ENCODE measurements around the gene UNC93B1. TPM values are rescaled to one million over a fixed set of nuclear protein-coding genes. Genes with fewer than 3 reads are reported as not detected.

The UNC93B1 gene
- total and polyA plus RNA-seq, 12 donors: 3.2 to 18.2 (median 6.8) TPM

DNA sequence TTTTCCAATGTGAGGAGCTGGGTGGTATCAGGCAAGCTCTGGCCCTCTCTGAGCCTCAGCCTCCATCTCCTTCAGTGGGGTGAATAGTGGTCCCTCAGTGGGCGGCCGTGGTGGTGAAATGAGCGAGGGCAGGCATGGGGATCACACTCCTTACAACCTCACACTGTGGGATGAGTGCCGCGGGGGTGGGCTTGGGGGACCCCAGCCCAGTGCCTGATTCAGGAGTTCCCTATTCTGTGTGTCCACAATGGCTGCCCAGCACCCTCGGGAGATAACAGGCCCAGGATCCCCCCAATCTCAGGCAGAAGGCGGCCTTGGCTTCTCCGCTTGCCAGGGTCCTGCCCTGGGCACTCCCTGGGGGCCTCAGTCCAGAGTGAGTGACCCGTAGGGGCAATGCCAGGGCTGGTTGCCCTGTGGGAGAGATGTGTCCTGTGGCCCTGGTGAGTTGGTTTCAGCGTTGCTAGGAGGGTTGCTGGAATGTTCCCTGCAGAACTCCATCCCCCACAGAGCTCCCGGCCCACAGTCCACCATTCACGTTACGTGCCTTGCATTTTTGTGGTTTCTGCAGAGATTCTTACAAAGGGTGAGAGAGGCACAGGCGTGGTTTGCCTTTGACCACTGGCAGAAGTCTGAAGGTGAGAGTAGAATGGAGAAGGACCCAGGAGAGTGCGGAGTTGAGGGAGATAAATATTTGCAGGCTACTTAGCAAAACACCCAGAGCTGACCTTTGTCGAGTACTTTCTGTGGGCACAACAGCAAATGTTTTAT lies 9.1 kb upstream of the UNC93B1 start:
- intact Hi-C loops (cut with DNase I): loop anchor here in 1 of 10 donors (10.0 kb wide), 1 partner anchor 192 kb away; no protein-coding TSS in a partner anchor
- H3K9me3 ChIP-seq: no peaks in the 10 kb centered on the region
- H3K27me3 ChIP-seq: no peaks in the 10 kb centered on the region
- peak overlapping the region in 1 of 10 donors; percentile 95 for H3K27ac ChIP-seq
- ATAC-seq: no peak
- H3K36me3 ChIP-seq: no peaks in the 10 kb centered on the region
- TF ChIP-seq, protein P1, sequence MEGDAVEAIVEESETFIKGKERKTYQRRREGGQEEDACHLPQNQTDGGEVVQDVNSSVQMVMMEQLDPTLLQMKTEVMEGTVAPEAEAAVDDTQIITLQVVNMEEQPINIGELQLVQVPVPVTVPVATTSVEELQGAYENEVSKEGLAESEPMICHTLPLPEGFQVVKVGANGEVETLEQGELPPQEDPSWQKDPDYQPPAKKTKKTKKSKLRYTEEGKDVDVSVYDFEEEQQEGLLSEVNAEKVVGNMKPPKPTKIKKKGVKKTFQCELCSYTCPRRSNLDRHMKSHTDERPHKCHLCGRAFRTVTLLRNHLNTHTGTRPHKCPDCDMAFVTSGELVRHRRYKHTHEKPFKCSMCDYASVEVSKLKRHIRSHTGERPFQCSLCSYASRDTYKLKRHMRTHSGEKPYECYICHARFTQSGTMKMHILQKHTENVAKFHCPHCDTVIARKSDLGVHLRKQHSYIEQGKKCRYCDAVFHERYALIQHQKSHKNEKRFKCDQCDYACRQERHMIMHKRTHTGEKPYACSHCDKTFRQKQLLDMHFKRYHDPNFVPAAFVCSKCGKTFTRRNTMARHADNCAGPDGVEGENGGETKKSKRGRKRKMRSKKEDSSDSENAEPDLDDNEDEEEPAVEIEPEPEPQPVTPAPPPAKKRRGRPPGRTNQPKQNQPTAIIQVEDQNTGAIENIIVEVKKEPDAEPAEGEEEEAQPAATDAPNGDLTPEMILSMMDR (IDR thresholded peaks at IDR 0.05): no peak
- H3K4me3 ChIP-seq: no peak overlapping the region
- no peak for DNase-seq
- WGBS, 2 donors: 83 to 87% methylated on average over 16 of the region's 16 CpGs
- H3K4me1 ChIP-seq: peaks cover 10 to 70% (median 26%) of the 10 kb centered on the region in 9 donors

DNA sequence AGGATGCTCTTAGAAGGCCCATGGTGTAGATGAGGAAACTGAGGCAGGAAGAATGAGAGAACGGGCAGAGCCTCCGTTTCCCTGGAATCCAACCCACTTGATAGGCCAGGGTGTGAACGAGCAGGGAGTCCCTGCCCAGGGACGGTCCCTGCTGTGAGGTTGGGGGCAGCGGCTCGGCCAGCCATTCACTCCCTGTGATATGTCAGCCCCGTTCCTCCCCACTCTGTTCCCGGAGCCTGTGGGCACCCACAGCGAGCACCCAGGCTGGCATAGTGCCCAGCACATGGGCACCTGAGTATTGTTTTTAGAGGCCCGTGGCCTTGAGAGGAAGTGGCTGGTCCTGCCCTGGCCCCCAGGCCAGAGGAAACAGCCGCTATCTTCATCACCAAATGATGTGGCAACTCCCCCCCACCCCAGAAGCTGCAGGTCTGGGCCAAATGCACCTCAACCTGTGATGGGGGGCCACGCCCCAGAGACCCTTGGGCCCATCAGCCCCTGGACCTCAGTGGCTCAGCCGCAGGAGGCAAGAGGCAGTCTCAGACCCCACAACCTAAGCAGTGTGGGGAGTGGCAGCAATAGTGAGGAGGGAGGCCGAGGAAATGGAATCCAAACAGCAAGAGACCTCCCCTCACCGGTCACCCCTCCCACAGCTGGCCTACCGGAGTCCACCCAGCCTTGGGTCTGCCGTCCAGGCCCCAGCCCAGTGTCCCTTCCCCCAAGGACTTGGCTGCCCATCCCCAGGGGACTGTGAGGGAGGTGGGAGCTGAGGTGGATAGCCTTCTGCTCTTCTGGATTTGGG lies 8.3 kb upstream of the UNC93B1 start:
- Histone ChIP-seq H3K4me1 (peaks cover 10 to 70% (median 25%) of the 10 kb centered on the region in 9 donors), H3K27me3 (no peaks in the 10 kb centered on the region), H3K36me3 (no peaks in the 10 kb centered on the region), H3K9me3 (no peaks in the 10 kb centered on the region), H3K4me3 (peak overlapping the region in 1 of 10 donors; percentile 55), H3K27ac (peak overlapping the region in 1 of 10 donors; percentile 95)
- TF ChIP-seq, protein P1 (IDR thresholded peaks at IDR 0.05): no peak
- ATAC-seq: no peak
- DNase-seq: peak in 1 of 2 donors; percentile 14
- WGBS, 2 donors: 85 to 94% methylated on average over 17 of the region's 17 CpGs
- intact Hi-C loops (cut with DNase I): loop anchor here in 1 of 10 donors (10.0 kb wide), 1 partner anchor 193 kb away; no protein-coding TSS in a partner anchor

DNA sequence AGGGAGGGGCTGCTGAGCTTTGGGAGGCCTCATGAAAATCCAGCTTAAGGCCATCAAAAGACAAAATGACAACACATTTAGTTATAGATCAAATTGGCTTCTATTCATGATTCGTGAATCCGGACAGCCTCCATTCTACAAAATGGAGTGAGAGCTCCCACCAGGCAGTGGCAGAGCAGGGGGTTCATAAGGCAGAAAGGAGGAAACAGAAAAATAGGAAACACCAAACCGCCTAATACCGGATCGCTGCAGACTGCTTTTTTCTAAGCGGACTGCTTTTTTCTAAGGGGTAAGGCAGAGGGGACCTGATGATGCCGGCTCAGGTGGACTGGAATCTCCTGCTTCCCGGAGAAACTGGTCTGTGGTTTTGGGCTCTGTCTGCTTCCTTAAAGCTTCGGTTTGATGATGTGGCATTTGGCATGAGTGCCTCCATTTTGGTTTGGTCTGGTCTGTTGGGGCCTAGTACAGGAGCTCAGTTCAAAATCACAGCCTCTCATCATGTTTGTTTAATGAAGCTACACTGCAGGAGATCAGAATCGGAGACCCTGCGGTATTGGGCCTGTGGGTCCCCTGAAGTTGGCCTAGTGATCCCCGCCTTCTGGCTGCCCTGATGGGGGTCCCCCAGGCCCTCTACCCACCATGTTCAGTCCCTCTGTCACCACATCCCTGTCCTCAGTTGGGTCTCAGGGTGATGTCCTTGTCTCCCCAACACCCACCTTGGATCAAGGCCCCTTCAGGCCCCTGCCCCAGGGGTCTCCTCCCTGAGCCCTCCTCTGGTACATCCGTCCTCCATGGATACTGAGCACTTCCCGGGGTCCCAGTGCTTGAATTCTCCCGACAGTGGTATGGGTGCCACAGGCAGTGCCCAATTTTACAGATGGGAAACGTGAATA lies 7.4 kb upstream of the UNC93B1 start:
- peak overlapping the region in 6 of 10 donors; percentile 32 to 55 (median 41) for H3K4me3 ChIP-seq
- H3K36me3 ChIP-seq: no peaks in the 10 kb centered on the region
- no peaks in the 10 kb centered on the region for H3K9me3 ChIP-seq
- intact Hi-C loops (cut with DNase I): loop anchor here in 1 of 10 donors (10.0 kb wide), 1 partner anchor 194 kb away; no protein-coding TSS in a partner anchor
- DNase-seq: peak in 1 of 2 donors; percentile 3
- ATAC-seq: no peak
- no peaks in the 10 kb centered on the region for H3K27me3 ChIP-seq
- H3K4me1 ChIP-seq: peaks cover 10 to 66% (median 20%) of the 10 kb centered on the region in 9 donors
- H3K27ac ChIP-seq: peak overlapping the region in 9 of 10 donors; percentile 73 to 95 (median 83)
- 87 to 88% methylated on average over 16 of the region's 16 CpGs for WGBS, 2 donors
- TF ChIP-seq, protein P1 (IDR thresholded peaks at IDR 0.05): no peak

Measured in heart right ventricle (tissue), 16 donors.